ENCODE measurements around the gene GPATCH1. TPM values are rescaled to one million over a fixed set of nuclear protein-coding genes. Genes with fewer than 3 reads are reported as not detected.

The GPATCH1 gene
- total and polyA plus RNA-seq, 2 of the 13 experiments (the other 11 are each of a cell fraction or from before 2014, with no cell fraction given): 6.8 to 6.9 TPM

GRCh38 chr19:33080761-33081681 lies at the start of gene GPATCH1 (continued):
- peak; percentile 83 for TF ChIP-seq SP5 (CRISPR knock-in tag; IDR thresholded peaks at IDR 0.05; ENCODE audit: borderline replicate concordance, low read depth)
- TF ChIP-seq TCF7L2 (IDR thresholded peaks at IDR 0.05; ENCODE audit: low read depth, low read length): no peak
- TF ChIP-seq, protein P1, sequence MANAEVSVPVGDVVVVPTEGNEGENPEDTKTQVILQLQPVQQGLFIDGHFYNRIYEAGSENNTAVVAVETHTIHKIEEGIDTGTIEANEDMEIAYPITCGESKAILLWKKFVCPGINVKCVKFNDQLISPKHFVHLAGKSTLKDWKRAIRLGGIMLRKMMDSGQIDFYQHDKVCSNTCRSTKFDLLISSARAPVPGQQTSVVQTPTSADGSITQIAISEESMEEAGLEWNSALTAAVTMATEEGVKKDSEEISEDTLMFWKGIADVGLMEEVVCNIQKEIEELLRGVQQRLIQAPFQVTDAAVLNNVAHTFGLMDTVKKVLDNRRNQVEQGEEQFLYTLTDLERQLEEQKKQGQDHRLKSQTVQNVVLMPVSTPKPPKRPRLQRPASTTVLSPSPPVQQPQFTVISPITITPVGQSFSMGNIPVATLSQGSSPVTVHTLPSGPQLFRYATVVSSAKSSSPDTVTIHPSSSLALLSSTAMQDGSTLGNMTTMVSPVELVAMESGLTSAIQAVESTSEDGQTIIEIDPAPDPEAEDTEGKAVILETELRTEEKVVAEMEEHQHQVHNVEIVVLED (CRISPR knock-in tag; IDR thresholded peaks at IDR 0.05; ENCODE audit: borderline replicate concordance): peak; percentile 71; the same call in 1 of the 2 replicates
- TF ChIP-seq MAFK (conservative IDR thresholded peaks at IDR 0.05 in 1 of 2, IDR thresholded peaks at IDR 0.05 in 1 of 2; ENCODE audit: low read length in 2 of 2): no peak
- peak; percentile 65; the same call in 1 of the 2 replicates for TF ChIP-seq ZSCAN9 (CRISPR knock-in tag; IDR thresholded peaks at IDR 0.05; ENCODE audit: borderline replicate concordance)
- TF ChIP-seq ZNF556 (CRISPR knock-in tag; IDR thresholded peaks at IDR 0.05; ENCODE audit: borderline replicate concordance): peak; percentile 87; the same call in 1 of the 2 replicates
- no peak for TF ChIP-seq BCLAF1 (IDR thresholded peaks at IDR 0.05)
- TF ChIP-seq SP4 (CRISPR knock-in tag; IDR thresholded peaks at IDR 0.05): peak; percentile 92
- TF ChIP-seq CEBPB (IDR thresholded peaks at IDR 0.05; ENCODE audit: borderline replicate concordance, low read depth, low read length): no peak
- peak; percentile 71 for TF ChIP-seq XRCC5 (optimal IDR thresholded peaks at IDR 0.05; ENCODE audit: low read length)
- TF ChIP-seq NFE2L2 (IDR thresholded peaks at IDR 0.05; ENCODE audit: low read length): no peak
- TF ChIP-seq SIX1 (CRISPR knock-in tag; IDR thresholded peaks at IDR 0.05; ENCODE audit: borderline replicate concordance): no peak; the same call in 1 of the 2 replicates
- peak; percentile 94 for TF ChIP-seq SPEN (CRISPR knock-in tag; IDR thresholded peaks at IDR 0.05; ENCODE audit: low read depth)
- TF ChIP-seq ZNF740 (CRISPR knock-in tag; IDR thresholded peaks at IDR 0.05): no peak; the same call in 1 of the 2 replicates
- peak; percentile 64; the same call in 1 of the 2 replicates for TF ChIP-seq GFI1 (CRISPR knock-in tag; IDR thresholded peaks at IDR 0.05; ENCODE audit: borderline replicate concordance)
- TF ChIP-seq ZBTB44 (CRISPR knock-in tag; IDR thresholded peaks at IDR 0.05): peak; percentile 69; the same call in 1 of the 2 replicates
- no peak for TF ChIP-seq ZNF709 (CRISPR knock-in tag; IDR thresholded peaks at IDR 0.05)
- peak; percentile 67 for TF ChIP-seq BCL6 (CRISPR knock-in tag; IDR thresholded peaks at IDR 0.05)
- no peak for TF ChIP-seq SMARCE1 (IDR thresholded peaks at IDR 0.05; ENCODE audit: borderline replicate concordance)
- TF ChIP-seq SRSF1 (optimal IDR thresholded peaks at IDR 0.05; ENCODE audit: low read depth, low read length): peak; percentile 82
- TF ChIP-seq ATF1 (CRISPR knock-in tag; IDR thresholded peaks at IDR 0.05): no peak
- TF ChIP-seq MZF1 (CRISPR knock-in tag; IDR thresholded peaks at IDR 0.05; ENCODE audit: borderline replicate concordance): no peak
- TF ChIP-seq ATF7-NPFF (CRISPR knock-in tag; IDR thresholded peaks at IDR 0.05; ENCODE audit: low read depth): peak; percentile 86; the same call in 1 of the 2 replicates
- peak; percentile 80; the same call in 1 of the 2 replicates for TF ChIP-seq ZNF782 (CRISPR knock-in tag; IDR thresholded peaks at IDR 0.05; ENCODE audit: borderline replicate concordance)
